ENCODE measurements around the gene ANKRD40CL. TPM values are rescaled to one million over a fixed set of nuclear protein-coding genes. Genes with fewer than 3 reads are reported as not detected.

ANKRD40CL gene, protein sequence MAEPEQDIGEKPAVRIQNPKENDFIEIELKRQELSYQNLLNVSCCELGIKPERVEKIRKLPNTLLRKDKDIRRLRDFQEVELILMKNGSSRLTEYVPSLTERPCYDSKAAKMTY
- not detected in 2 replicates for polyA plus RNA-seq (2013)

DNA sequence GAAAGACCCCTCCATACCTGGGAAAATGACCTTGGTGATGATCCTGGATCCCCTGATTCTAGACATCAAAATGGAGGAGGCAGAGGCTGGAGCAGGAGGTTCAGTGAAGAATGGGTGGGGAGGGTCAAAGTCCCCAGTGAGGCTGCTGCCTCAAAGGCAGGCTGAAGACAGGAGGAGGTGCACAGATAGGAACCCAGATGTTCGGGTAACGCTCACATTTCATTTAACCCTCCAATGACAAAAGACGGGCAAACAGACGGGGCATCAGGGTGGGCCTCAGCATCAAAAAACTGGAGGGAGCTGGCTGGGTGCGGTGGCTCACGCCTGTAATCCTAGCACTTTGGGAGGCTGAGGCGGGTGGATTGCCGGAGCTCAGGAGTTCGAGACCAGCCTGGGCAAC is at the start of gene ANKRD40CL:
ANKRD40CL (minus strand) TSS at position 73 of the 400 bp plus-strand sequence. CDS start 605 bp downstream, outside the sequence.
- no peaks in the 10 kb centered on the region for H3K79me2 ChIP-seq (ENCODE audit: control insufficient read depth, insufficient read depth, low read length, poor library complexity)
- no peaks in the 10 kb centered on the region for H3K9me3 ChIP-seq (ENCODE audit: insufficient read depth, low read depth, low read length)
- no peak within 1 kb of the TSS for H4K91ac ChIP-seq (ENCODE audit: low read depth, low read length)
- H2BK12ac ChIP-seq (ENCODE audit: low read length), result no peak within 1 kb of the TSS
- H3K18ac ChIP-seq (ENCODE audit: low read length), result no peak within 1 kb of the TSS
- H3K9ac ChIP-seq (ENCODE audit: low read length), result peak within 1 kb of the TSS; percentile 49
- peaks cover 9 to 14% of the 10 kb centered on the region in 2 experiments for H3K4me1 ChIP-seq (ENCODE audit: control insufficient read depth in 1 of 2, insufficient read depth in 2 of 2, low read length in 2 of 2)
- no peak for DNase-seq
- H3K27ac ChIP-seq (ENCODE audit: low read depth, low read length), result no peak within 1 kb of the TSS
- H3K36me3 ChIP-seq (ENCODE audit: control insufficient read depth in 1 of 2, insufficient read depth in 2 of 2, low read length in 2 of 2), result no peaks in the 10 kb centered on the region
- H2BK5ac ChIP-seq (ENCODE audit: low read depth, low read length, poor library complexity), result no peak within 1 kb of the TSS
- H3K4ac ChIP-seq (ENCODE audit: low read depth, low read length), result no peak within 1 kb of the TSS
- H4K12ac ChIP-seq (ENCODE audit: low read depth, low read length), result no peak within 1 kb of the TSS
- no peak within 1 kb of the TSS for H2AFZ ChIP-seq (ENCODE audit: insufficient read depth, low read length, poor library complexity)
- H3K27me3 ChIP-seq (ENCODE audit: insufficient read depth, low read length), result no peaks in the 10 kb centered on the region
- no peaks in the 10 kb centered on the region for H3K79me1 ChIP-seq (ENCODE audit: low read length)
- no peak within 1 kb of the TSS for H3K4me3 ChIP-seq (ENCODE audit: low read depth, low read length)
- H3K4me2 ChIP-seq (ENCODE audit: low read length), result no peak within 1 kb of the TSS
- no CpG with 5 or more reads among the region's 9 CpGs for WGBS (ENCODE audit: extremely low coverage, insufficient coverage, insufficient read length)
- H2AK5ac ChIP-seq (ENCODE audit: low read length), result no peak within 1 kb of the TSS
- no peak within 1 kb of the TSS for H2BK120ac ChIP-seq (ENCODE audit: insufficient read depth, low read length, poor library complexity)
- H4K8ac ChIP-seq (ENCODE audit: low read depth, low read length), result no peak within 1 kb of the TSS
- no peak within 1 kb of the TSS for H3K14ac ChIP-seq (ENCODE audit: low read length)
- no peak within 1 kb of the TSS for H3K23ac ChIP-seq (ENCODE audit: low read length)

DNA sequence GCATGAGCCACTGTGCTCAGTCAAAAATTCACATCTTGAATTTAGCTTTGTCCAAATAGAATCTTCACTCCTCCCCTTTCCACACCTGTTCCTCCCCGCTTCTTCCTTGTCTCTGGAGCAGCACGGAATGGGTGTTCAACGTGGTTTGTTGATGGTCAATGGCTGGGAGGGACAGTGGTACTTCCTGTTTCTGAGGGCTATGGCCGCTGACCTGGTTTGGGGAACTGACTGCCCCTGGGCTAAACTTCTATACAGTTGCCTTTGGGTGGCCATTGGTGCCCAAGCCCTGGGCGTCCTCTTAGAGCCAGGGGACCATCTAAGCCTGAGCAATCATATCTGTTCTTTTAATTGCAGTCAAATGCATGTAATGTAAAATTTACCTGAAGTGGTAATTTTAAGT is 49.0 kb upstream of the ANKRD40CL start:
- no peak overlapping the region for H2AK5ac ChIP-seq (ENCODE audit: low read length)
- no peak overlapping the region for H3K14ac ChIP-seq (ENCODE audit: low read length)
- H3K9ac ChIP-seq (ENCODE audit: low read length), result no peak overlapping the region
- WGBS (ENCODE audit: extremely low coverage, insufficient coverage, insufficient read length), result no CpG with 5 or more reads among the region's 5 CpGs
- H3K4ac ChIP-seq (ENCODE audit: low read depth, low read length), result no peak overlapping the region
- no peak overlapping the region for H3K27ac ChIP-seq (ENCODE audit: low read depth, low read length)
- H3K36me3 ChIP-seq (ENCODE audit: control insufficient read depth in 1 of 2, insufficient read depth in 2 of 2, low read length in 2 of 2), result no peaks in the 10 kb centered on the region
- peaks cover 5 to 11% of the 10 kb centered on the region in 2 experiments for H3K4me1 ChIP-seq (ENCODE audit: control insufficient read depth in 1 of 2, insufficient read depth in 2 of 2, low read length in 2 of 2)
- no peaks in the 10 kb centered on the region for H3K9me3 ChIP-seq (ENCODE audit: insufficient read depth, low read depth, low read length)
- no peak overlapping the region for H2AFZ ChIP-seq (ENCODE audit: insufficient read depth, low read length, poor library complexity)
- H3K27me3 ChIP-seq (ENCODE audit: insufficient read depth, low read length), result no peaks in the 10 kb centered on the region
- peaks cover 3% of the 10 kb centered on the region for H3K79me1 ChIP-seq (ENCODE audit: low read length)
- no peaks in the 10 kb centered on the region for H3K79me2 ChIP-seq (ENCODE audit: control insufficient read depth, insufficient read depth, low read length, poor library complexity)
- no peak for DNase-seq
- H2BK120ac ChIP-seq (ENCODE audit: insufficient read depth, low read length, poor library complexity), result no peak overlapping the region
- no peak overlapping the region for H3K18ac ChIP-seq (ENCODE audit: low read length)
- no peak overlapping the region for H4K12ac ChIP-seq (ENCODE audit: low read depth, low read length)
- H2BK12ac ChIP-seq (ENCODE audit: low read length), result no peak overlapping the region
- no peak overlapping the region for H3K23ac ChIP-seq (ENCODE audit: low read length)
- no peak overlapping the region for H3K4me2 ChIP-seq (ENCODE audit: low read length)
- H4K91ac ChIP-seq (ENCODE audit: low read depth, low read length), result no peak overlapping the region
- no peak overlapping the region for H2BK5ac ChIP-seq (ENCODE audit: low read depth, low read length, poor library complexity)
- H3K4me3 ChIP-seq (ENCODE audit: low read depth, low read length), result no peak overlapping the region
- no peak overlapping the region for H4K8ac ChIP-seq (ENCODE audit: low read depth, low read length)

DNA sequence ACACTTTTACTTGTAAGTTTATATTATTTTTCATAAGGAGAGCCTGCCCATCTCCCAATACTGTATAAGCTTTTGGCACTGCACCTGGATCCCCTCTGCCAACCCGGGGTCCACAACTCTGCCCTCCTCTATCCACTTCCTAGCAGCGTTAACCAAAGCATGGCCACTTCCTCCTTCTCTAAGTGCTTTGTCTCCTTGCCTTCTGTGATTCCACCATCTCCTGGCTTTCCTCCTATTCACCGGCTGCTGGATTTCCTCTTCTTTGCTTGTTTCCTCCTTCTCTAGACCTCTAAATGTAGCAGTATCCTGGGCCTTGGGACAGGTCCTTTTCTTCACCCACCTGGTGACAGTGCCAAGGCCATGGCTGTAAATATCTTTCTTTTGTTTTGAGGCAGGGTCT is 48.1 kb upstream of the ANKRD40CL start:
- Histone ChIP-seq H3K14ac (ENCODE audit: low read length) (no peak overlapping the region), H4K12ac (ENCODE audit: low read depth, low read length) (no peak overlapping the region), H2AFZ (ENCODE audit: insufficient read depth, low read length, poor library complexity) (no peak overlapping the region), H3K4me3 (ENCODE audit: low read depth, low read length) (no peak overlapping the region), H3K23ac (ENCODE audit: low read length) (no peak overlapping the region), H3K79me2 (ENCODE audit: control insufficient read depth, insufficient read depth, low read length, poor library complexity) (no peaks in the 10 kb centered on the region), H3K27me3 (ENCODE audit: insufficient read depth, low read length) (no peaks in the 10 kb centered on the region), H3K9ac (ENCODE audit: low read length) (no peak overlapping the region), H3K4me2 (ENCODE audit: low read length) (no peak overlapping the region), H3K27ac (ENCODE audit: low read depth, low read length) (no peak overlapping the region), H3K18ac (ENCODE audit: low read length) (no peak overlapping the region), H2BK120ac (ENCODE audit: insufficient read depth, low read length, poor library complexity) (no peak overlapping the region), H3K79me1 (ENCODE audit: low read length) (peaks cover 3% of the 10 kb centered on the region), H4K91ac (ENCODE audit: low read depth, low read length) (no peak overlapping the region), H3K4me1 (ENCODE audit: control insufficient read depth in 1 of 2, insufficient read depth in 2 of 2, low read length in 2 of 2) (peaks cover 5 to 11% of the 10 kb centered on the region in 2 experiments), H3K9me3 (ENCODE audit: insufficient read depth, low read depth, low read length) (no peaks in the 10 kb centered on the region), H2BK12ac (ENCODE audit: low read length) (no peak overlapping the region), H4K8ac (ENCODE audit: low read depth, low read length) (no peak overlapping the region), H2AK5ac (ENCODE audit: low read length) (no peak overlapping the region), H3K4ac (ENCODE audit: low read depth, low read length) (no peak overlapping the region), H2BK5ac (ENCODE audit: low read depth, low read length, poor library complexity) (no peak overlapping the region), H3K36me3 (ENCODE audit: control insufficient read depth in 1 of 2, insufficient read depth in 2 of 2, low read length in 2 of 2) (no peaks in the 10 kb centered on the region)
- no CpG with 5 or more reads among the region's 3 CpGs for WGBS (ENCODE audit: extremely low coverage, insufficient coverage, insufficient read length)
- DNase-seq, result no peak

DNA sequence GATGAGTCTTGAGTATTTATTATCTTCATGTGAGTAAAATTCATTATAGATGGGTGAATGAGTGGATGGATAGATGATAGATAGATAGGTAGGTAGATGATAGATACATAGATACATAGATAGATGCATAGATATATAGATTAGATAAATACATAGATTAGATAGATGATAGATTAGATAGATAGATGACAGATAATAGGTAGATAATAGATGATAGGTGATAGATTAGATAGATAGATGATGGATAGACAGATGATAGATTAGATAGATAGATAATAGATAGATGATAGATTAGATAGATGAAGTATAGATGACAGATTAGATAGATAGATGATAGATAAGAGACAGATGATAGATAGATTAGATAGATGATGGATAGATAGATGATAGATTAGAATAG is 46.3 kb upstream of the ANKRD40CL start:
- Histone ChIP-seq H3K4me3 (ENCODE audit: low read depth, low read length) (no peak overlapping the region), H2AFZ (ENCODE audit: insufficient read depth, low read length, poor library complexity) (no peak overlapping the region), H3K36me3 (ENCODE audit: control insufficient read depth in 1 of 2, insufficient read depth in 2 of 2, low read length in 2 of 2) (no peaks in the 10 kb centered on the region), H3K4me1 (ENCODE audit: control insufficient read depth in 1 of 2, insufficient read depth in 2 of 2, low read length in 2 of 2) (peaks cover 3 to 11% of the 10 kb centered on the region in 2 experiments), H3K4me2 (ENCODE audit: low read length) (no peak overlapping the region), H3K4ac (ENCODE audit: low read depth, low read length) (no peak overlapping the region), H3K27ac (ENCODE audit: low read depth, low read length) (no peak overlapping the region), H3K79me2 (ENCODE audit: control insufficient read depth, insufficient read depth, low read length, poor library complexity) (no peaks in the 10 kb centered on the region), H3K18ac (ENCODE audit: low read length) (no peak overlapping the region), H2BK5ac (ENCODE audit: low read depth, low read length, poor library complexity) (no peak overlapping the region), H2BK120ac (ENCODE audit: insufficient read depth, low read length, poor library complexity) (no peak overlapping the region), H3K23ac (ENCODE audit: low read length) (no peak overlapping the region), H3K14ac (ENCODE audit: low read length) (no peak overlapping the region), H3K27me3 (ENCODE audit: insufficient read depth, low read length) (no peaks in the 10 kb centered on the region), H2BK12ac (ENCODE audit: low read length) (no peak overlapping the region), H2AK5ac (ENCODE audit: low read length) (no peak overlapping the region), H4K91ac (ENCODE audit: low read depth, low read length) (no peak overlapping the region), H4K8ac (ENCODE audit: low read depth, low read length) (no peak overlapping the region), H4K12ac (ENCODE audit: low read depth, low read length) (no peak overlapping the region), H3K79me1 (ENCODE audit: low read length) (peaks cover 3% of the 10 kb centered on the region), H3K9ac (ENCODE audit: low read length) (no peak overlapping the region), H3K9me3 (ENCODE audit: insufficient read depth, low read depth, low read length) (no peaks in the 10 kb centered on the region)
- DNase-seq, result no peak

Data from trophoblast cell (in vitro differentiated cells and primary cell).